ENCODE measurements around the gene VSIG1.

DNA sequence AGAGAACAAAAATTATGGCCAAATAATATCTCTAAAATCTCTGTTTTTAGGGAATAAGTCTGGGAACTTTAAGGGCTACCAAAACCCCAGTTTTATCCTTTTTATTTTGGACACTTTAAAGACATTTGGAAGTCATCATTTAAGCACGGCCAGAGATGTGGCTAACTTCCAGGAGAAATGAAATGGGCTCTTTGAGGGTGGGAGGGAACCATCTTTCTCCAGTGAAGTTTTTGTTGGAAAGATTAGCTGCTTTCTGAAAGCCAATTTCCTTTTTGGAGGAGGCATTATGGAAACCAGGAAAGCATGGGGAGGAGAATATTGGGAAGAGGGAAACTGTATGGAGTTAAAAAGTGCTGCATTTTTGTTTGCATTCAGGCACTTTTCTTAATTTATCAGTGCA, 4.8 kb downstream of the VSIG1 start:
- TF ChIP-seq POLR2A (IDR thresholded peaks at IDR 0.05) = no peak
- no peak for TF ChIP-seq CTCF (IDR thresholded peaks at IDR 0.05)
- TF ChIP-seq POLR2AphosphoS5 (IDR thresholded peaks at IDR 0.05) = no peak
- no peak for TF ChIP-seq EP300 (IDR thresholded peaks at IDR 0.05)

Data from stomach (tissue), 4 donors.